Transverse colon (tissue), 4 donors: ENCODE measurements around the gene CCNA1. TPM values are rescaled to one million over a fixed set of nuclear protein-coding genes. Genes with fewer than 3 reads are reported as not detected.

Source experiments
- DNase-seq: peaks from one replicate; pipeline ENCODE4 v3.0.0-alpha.2; 2019
- H3K27ac ChIP-seq, 4 donors: fragments of 200-600 bp; sonication (generic); 2 replicates each; pipeline ENCODE4 v1.5.1; 2016 to 2018; ENCODE audit warnings: inconsistent platforms in 4 of 4
- H3K27me3 ChIP-seq: fragments of 200-600 bp; sonication (generic); 2 replicates; pipeline ENCODE4 v1.5.1; 2017; ENCODE audit warnings: inconsistent platforms
- H3K36me3 ChIP-seq, 4 donors: fragments of 200-600 bp; sonication (generic); 2 replicates each; pipeline ENCODE4 v1.5.1; 2017 to 2019; ENCODE audit warnings: inconsistent platforms in 4 of 4
- H3K4me1 ChIP-seq, 4 donors: fragments of 200-600 bp; sonication (generic); 2 replicates each; pipeline ENCODE4 v1.5.1; 2017 to 2020; ENCODE audit warnings: inconsistent platforms in 4 of 4
- H3K4me3 ChIP-seq, 4 donors: fragments of 200-600 bp; sonication (generic); 1 replicate in 1 of 4; 2 replicates in 3 of 4; pipeline versions ENCODE4 v1.5.1 to v1.6.1; 2017 to 2019; ENCODE audit warnings: inconsistent platforms in 4 of 4
- H3K9me3 ChIP-seq, 2 donors: fragments of 200-600 bp; sonication (generic); 2 replicates each; pipeline ENCODE4 v1.5.1; 2017 to 2019; ENCODE audit warnings: inconsistent platforms in 2 of 2
- CTCF ChIP-seq, 5 experiments: fragments of 200-600 bp in 3 of 5; fragments of 450-650 bp in 2 of 5; sonication (generic) in 3 of 5; IDR thresholded peaks; 1 replicate in 2 of 5; 2 replicates in 3 of 5; pipeline ENCODE4 v1.5.1; 2016 to 2017; ENCODE audit warnings: antibody characterized with exemption in 5 of 5, inconsistent platforms in 3 of 5, mild to moderate bottlenecking in 2 of 5, moderate library complexity in 1 of 5
- EP300 ChIP-seq: sonication (generic); formaldehyde crosslinking; IDR thresholded peaks from one replicate; pipeline ENCODE4 v1.6.1; 2017; ENCODE audit warnings: antibody characterized with exemption, low read depth
- POLR2A ChIP-seq: fragments of 450-650 bp; IDR thresholded peaks from one replicate; pipeline ENCODE4 v1.6.1; 2016; ENCODE audit warnings: antibody characterized with exemption, mild to moderate bottlenecking, moderate library complexity
- POLR2AphosphoS5 ChIP-seq, 3 donors: sonication (generic); formaldehyde crosslinking; IDR thresholded peaks; one replicate each; pipeline ENCODE4 v1.6.1; 2016; ENCODE audit warnings: antibody characterized with exemption in 3 of 3
- WGBS, 2 donors: methylation state at CpG; one replicate each; pipeline ENCODE4 v1.1.5; 2018; ENCODE audit warnings: low coverage in 1 of 2; 5-methylcytosine and 5-hydroxymethylcytosine counted together
- in situ Hi-C, 4 donors: fragments of 200-750 bp; cut with MboI; loops; one replicate each; pipeline versions ENCODE4 v1.15.0 to v1.15.1; 2017; ENCODE audit warnings: low sequenced_read_pairs in 3 of 4, low pct_ligation_motif_present in 1 of 4, low pct_unique_long_range_greater_than_20kb in 1 of 4
- intact Hi-C: fragments of 100-400 bp; cut with DNase I; formaldehyde crosslinking; loops from one replicate; pipeline ENCODE4 v1.15.1; 2023; ENCODE audit warnings: low total_unique reads
- total RNA-seq, 4 donors: library from RNA; depleted of rRNA; stranded (reverse); fragments of >200 nt; gene quantifications; one replicate each; pipeline ENCODE4 v1.1.0, GENCODE V29; 2016

Gene CCNA1
- total RNA-seq, 4 donors from 2014 or later = not detected

GRCh38 chr13:36430247-36431203 is 1.8 kb upstream of the CCNA1 start:
- intact Hi-C loops (no loop called here), in situ Hi-C loops (loop anchor here in 1 of 4 donors (25.0 kb wide), 1 partner anchor 307 kb away; no protein-coding TSS in a partner anchor)
- WGBS, 2 donors = 16 to 22% methylated on average over 13 to 34 of the region's 34 CpGs
- TF ChIP-seq POLR2A (no peak), POLR2AphosphoS5 (IDR thresholded peaks at IDR 0.05) (no peak), EP300 (no peak), CTCF (IDR thresholded peaks at IDR 0.05) (no peak)
- H3K27ac ChIP-seq = no peak overlapping the region
- peaks cover 0 to 21% (median 9%) of the 10 kb centered on the region in 4 donors for H3K4me1 ChIP-seq
- DNase-seq = no peak
- H3K4me3 ChIP-seq = no peak overlapping the region
- no peaks in the 10 kb centered on the region for H3K36me3 ChIP-seq
- H3K27me3 ChIP-seq = peaks cover 44% of the 10 kb centered on the region
- H3K9me3 ChIP-seq = peaks cover 0 to under 1% of the 10 kb centered on the region in 2 donors

DNA sequence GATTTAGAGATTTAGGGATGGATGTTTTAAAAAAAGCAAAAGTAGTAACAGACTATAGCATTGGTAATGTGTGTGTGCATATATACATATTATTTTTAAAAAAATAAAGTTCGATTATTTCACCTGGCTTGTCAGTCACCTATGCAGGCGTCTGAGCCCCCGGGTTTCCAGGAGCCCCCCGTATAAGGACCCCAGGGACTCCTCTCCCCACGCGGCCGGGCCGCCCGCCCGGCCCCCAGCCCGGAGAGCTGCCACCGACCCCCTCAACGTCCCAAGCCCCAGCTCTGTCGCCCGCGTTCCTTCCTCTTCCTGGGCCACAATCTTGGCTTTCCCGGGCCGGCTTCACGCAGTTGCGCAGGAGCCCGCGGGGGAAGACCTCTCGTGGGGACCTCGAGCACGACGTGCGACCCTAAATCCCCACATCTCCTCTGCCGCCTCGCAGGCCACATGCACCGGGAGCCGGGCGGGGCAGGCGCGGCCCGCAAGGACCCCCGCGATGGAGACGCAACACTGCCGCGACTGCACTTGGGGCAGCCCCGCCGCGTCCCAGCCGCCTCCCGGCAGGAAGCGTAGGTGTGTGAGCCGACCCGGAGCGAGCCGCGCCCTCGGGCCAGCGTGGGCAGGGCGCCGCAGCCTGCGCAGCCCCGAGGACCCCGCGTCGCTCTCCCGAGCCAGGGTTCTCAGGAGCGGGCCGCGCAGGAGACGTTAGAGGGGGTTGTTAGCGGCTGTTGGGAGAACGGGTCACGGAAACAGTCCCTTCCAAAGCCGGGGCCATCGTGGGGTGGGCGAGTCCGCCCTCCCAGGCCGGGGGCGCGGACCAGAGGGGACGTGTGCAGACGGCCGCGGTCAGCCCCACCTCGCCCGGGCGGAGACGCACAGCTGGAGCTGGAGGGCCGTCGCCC is 840 bp upstream of the CCNA1 start:
- Histone ChIP-seq H3K4me3 (peak overlapping the region; percentile 14 to 55 (median 25)), H3K9me3 (no peaks in the 10 kb centered on the region), H3K27me3 (peaks cover 44% of the 10 kb centered on the region), H3K27ac (no peak overlapping the region), H3K36me3 (no peaks in the 10 kb centered on the region), H3K4me1 (peaks cover 0 to 21% (median 9%) of the 10 kb centered on the region in 4 donors)
- intact Hi-C loops = no loop called here
- TF ChIP-seq EP300 (no peak), POLR2AphosphoS5 (IDR thresholded peaks at IDR 0.05) (no peak), POLR2A (no peak), CTCF (IDR thresholded peaks at IDR 0.05) (no peak)
- no peak for DNase-seq
- WGBS, 2 donors = 11 to 30% methylated on average over 5 to 82 of the region's 85 CpGs
- in situ Hi-C loops = loop anchor here in 1 of 4 donors (25.0 kb wide), 1 partner anchor 306 kb away; no protein-coding TSS in a partner anchor

- Histone ChIP-seq H3K9me3 (no peaks in the 10 kb centered on the region), H3K36me3 (no peaks in the 10 kb centered on the region), H3K4me3 (no peak overlapping the region), H3K4me1 (peaks cover 0 to 9% (median 2%) of the 10 kb centered on the region in 4 donors), H3K27ac (no peak overlapping the region), H3K27me3 (peaks cover 12% of the 10 kb centered on the region)
- 64 to 71% methylated on average over 3 to 4 of the region's 4 CpGs for WGBS, 2 donors
- in situ Hi-C loops = loop anchor here in 1 of 4 donors (25.0 kb wide), 1 partner anchor 300 kb away; no protein-coding TSS in a partner anchor
- intact Hi-C loops = no loop called here
- DNase-seq = no peak
- TF ChIP-seq POLR2AphosphoS5 (IDR thresholded peaks at IDR 0.05) (no peak), EP300 (no peak), POLR2A (no peak), CTCF (IDR thresholded peaks at IDR 0.05) (no peak)
These were observed 4.5 kb downstream of the CCNA1 start for GRCh38 chr13:36436811-36437210.
